ENCODE results near the gene B4GALT5.

- TF ChIP-seq EZH2 (IDR thresholded peaks at IDR 0.05; ENCODE audit: low read length) (no peak), CTCF (optimal IDR thresholded peaks at IDR 0.05 in 1 of 3, IDR thresholded peaks at IDR 0.05 in 1 of 3, conservative IDR thresholded peaks at IDR 0.05 in 1 of 3; ENCODE audit: extremely low read depth in 1 of 3, insufficient read depth in 2 of 3, low read length in 3 of 3) (no peak)
These were observed 97.3 kb downstream of the B4GALT5 start for GRCh38 chr20:49616154-49617007.
